ENCODE data around the gene KRTAP19-3.
"Not testable (repeated sequence)": the region's sequence is repeated elsewhere in the genome, so short reads cannot be mapped to it uniquely, and the experiment has no call there.

Gene KRTAP19-3

GRCh38 chr21:30491963-30492428 is at the start of gene KRTAP19-3:
TSS of gene KRTAP19-3 (minus strand) at chr21:30492013. CDS start at chr21:30491957, 56 bp downstream.
- no peak for DNase-seq

DNA sequence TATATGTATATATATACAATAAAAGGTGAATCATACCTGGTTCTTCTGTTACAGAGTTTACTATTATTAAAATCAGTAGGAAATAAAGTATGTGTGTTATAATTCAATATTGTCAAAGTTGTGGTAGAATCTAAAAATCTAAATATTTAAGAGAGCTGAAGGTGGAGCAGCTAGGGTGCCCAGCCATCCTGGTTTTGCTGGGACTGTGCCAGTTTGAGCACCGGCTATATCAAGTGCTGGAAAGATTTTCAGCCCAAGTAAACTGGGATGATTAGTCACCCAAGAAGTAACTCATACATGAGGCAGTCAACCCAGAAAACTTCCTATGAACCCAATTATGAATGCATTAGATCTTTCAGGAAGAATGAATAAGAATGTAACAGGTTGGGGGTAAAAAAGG is 27.1 kb upstream of the KRTAP19-3 start:
- DNase-seq, result no peak

- no peak for DNase-seq
Observed at GRCh38 chr21:30515681-30516080, 23.9 kb upstream of the KRTAP19-3 start.

GRCh38 chr21:30505621-30506205 is 13.9 kb upstream of the KRTAP19-3 start:
- DNase-seq, result not testable (repeated sequence)

DNA sequence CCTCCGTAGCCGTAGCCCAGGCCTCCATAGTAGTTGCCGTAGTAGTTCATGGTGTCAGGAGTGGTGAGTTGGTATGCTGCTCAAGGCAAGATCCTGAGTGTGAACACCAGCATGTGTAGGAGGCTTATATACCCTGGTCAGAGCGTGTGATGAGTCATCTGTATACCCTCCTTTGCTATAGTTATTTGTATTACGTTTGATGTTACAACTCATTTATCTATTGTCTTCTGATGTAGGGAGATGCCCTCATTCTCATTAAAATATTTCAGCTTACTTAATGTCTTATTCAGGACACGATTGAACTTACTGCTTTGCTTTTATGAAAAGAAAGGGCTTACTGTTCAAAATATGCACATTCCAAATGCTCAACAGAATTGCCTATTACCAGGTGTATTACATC is 10.2 kb upstream of the KRTAP19-3 start, which contains the start of gene KRTAP19-5:
Gene KRTAP19-5, minus strand, starts transcription at position 101 of the 400 bp plus-strand sequence. Its CDS starts 51 bp downstream, at position 50.
- DNase-seq, result no peak

GRCh38 chr21:30497065-30497464 is 5.3 kb upstream of the KRTAP19-3 start, which contains the start of gene KRTAP19-4:
TSS of gene KRTAP19-4 (minus strand) at chr21:30497165. CDS start at chr21:30497110, 55 bp downstream.
- no peak for DNase-seq

DNA sequence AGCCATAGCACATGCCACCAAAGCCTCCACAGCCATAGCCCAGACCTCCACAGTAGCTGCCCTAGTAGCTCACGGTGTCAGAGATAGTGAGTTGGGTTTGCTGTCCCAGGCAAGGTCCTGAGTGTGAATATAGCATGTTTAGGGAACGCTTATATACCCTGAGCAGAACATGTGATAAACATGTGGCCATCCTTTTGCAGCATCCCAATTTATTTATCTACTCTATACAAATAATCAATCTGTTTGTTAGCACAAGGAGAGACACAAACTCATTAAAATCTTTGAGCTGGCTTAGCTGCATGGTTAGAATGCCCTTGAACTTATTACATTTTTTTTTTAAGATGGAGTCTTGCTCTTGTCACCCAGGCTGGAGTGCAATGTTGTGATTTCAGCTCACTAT is 4.5 kb downstream of the KRTAP19-3 start, which contains the start of gene KRTAP19-2:
Gene KRTAP19-2, minus strand, starts transcription at position 101 of the 400 bp plus-strand sequence. Its CDS starts 88 bp downstream, at position 13.
- no peak for DNase-seq

DNA sequence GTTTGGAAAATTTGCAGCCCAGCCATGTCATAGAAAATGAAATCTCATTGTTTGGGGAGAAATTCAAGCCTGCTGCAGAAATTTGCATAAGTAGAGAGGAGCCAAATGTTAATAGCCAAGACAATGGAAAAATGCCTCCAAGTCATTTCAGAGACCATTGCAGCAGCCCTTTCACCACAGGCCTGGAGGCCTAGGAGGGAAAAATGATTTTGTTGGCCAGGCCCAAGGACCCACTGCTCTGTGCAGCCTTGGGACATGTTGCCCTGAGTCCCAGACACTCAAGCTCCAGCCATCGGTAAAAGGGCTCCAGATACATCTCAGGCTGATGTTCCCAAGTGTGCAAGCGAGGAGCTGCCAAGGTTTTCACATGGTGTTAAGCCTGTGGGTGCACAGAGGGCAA is 5.6 kb downstream of the KRTAP19-3 start:
- DNase-seq, result no peak

- DNase-seq, result no peak
Observed at GRCh38 chr21:30482130-30482529, 9.7 kb downstream of the KRTAP19-3 start.

DNA sequence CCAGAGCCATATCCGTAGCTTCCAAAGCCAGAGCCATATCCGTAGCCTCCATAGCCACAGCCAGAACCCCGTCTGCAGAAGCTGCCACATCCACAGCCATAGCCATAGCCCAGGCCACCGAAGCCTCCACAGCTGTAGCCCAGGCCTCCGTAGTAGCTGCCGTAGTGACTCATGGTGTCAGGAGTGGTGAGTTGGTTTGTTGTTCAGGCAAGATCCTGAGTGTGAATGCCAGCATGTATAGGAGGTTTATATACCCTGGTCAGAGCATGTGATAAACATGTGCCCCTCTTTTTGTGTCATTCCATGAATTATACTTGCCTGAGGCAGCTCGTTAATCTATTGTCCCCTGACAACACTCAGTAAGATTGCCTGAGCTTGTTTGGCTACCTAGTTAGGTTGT is 11.7 kb downstream of the KRTAP19-3 start, which contains the start of gene KRTAP19-1:
Gene KRTAP19-1, minus strand, starts transcription at position 223 of the 400 bp plus-strand sequence. Its CDS starts 50 bp downstream, at position 173.
- no peak for DNase-seq

DNA sequence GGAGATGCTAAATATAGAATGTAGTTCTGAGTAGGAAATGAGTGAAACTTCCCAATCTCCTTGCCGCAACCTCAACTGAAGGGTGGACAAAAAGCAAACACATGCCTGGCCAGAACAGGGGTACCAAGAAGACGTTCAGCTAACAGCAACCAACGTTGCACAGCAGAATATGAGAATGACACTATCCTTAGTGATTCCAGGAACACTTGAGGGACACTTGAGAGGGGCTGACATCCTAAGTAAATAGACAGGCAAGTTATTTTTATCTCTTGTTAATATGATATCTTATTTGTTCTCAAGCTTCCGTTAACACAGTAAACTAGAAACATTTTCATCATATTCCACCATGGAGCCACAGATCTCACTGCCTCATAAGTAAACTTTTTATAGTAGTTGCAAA is 12.6 kb downstream of the KRTAP19-3 start:
- no peak for DNase-seq

DNA sequence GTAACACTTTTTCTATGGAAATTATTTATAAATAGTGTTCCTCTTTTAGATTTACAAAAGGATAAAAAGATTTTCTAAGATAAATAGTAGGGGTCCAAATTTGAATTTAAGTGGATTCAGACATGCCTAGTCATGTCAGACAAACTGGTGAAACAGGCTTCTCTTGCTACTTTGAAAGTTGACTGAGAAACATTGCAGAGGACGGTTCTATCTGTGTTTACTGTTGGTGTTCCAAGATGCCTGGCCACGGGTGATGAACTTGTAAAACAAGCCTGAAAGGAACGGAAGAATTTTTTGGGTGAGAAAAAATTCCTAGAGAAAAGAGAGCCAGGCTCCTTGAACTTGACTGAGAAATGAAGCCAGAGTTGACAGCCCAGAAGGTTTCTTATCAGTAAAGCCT is 13.8 kb downstream of the KRTAP19-3 start:
- no peak for DNase-seq

GRCh38 chr21:30468900-30469714 is 22.7 kb downstream of the KRTAP19-3 start:
- no peak for DNase-seq

DNA sequence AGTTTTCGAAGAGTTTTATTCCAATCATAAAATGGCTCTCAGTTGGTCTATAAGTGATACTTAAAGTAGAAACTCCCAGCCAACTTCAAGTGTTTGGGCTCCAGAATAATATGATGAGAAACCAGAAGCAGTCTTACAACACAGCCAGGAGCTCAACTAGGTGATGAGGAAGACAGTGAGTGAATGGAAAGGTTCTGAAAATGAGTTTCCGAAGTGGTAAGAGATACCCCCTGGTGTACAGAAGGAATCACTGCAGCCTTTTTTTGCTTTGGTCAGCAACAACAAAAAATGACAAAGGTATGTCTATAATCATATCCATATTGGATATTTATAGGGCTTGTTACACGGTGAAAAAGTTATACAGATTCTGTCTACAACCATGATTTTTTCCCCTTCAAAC is 28.1 kb downstream of the KRTAP19-3 start:
- DNase-seq, result no peak

DNA sequence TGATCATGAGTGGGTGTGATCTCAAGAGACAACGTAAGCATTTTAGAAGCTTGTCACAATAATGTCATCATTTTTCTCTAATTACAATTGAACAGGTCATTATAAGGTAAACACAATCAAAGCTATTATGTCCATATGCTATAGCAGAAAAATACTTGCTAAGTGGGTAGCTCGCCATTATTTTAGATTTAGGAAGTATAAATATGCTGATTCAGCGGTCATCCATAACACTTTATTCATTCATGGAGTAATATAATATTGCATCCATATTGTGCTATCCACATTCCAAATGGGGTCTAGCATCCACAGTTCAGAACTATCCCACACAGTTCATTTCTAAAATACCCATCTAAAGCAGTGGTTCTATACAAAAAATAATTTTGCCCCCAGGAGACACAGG is 43.3 kb downstream of the KRTAP19-3 start:
- DNase-seq, result no peak

DNA sequence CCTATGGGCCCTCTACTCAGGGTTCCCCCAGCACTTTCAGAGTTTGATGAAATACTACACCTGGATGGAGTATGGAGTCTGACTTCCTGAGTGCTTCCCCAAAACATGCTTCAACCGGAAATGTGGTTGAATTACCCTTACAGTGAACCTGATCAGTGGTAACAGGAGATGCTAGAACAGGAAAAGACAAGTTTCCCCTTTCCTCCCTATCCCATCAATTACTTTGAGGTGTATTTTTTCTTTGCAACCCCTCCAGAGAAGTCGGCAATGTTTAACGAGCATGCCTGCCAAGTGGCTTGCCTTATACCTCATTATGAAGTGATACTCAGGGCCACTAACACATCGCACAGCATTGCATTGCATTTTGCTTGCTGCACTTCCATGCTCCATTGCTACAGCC is 44.8 kb downstream of the KRTAP19-3 start:
- DNase-seq, result no peak

GRCh38 chr21:30444204-30444603 is 47.6 kb downstream of the KRTAP19-3 start:
- no peak for DNase-seq

DNA sequence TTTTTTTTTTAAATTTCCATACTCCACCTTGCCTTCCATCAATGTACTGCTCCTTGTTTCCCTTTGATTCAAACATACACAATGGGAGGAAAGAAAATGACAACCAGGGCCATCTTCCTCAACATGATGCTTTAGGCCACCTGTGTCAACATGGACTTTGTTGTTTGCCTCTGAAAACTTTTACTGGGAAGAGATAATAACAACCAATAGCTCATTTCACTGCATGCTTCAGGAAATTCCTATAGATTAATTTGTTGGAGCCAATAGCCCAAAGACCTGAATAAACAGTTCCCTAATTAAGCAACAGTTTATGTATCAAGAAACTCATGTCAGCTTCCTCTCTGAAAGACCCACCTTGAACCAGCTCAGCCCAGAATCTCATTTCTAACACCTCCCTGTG is 48.6 kb downstream of the KRTAP19-3 start:
- no peak for DNase-seq
